ENCODE data around the gene FAM193B.
A peak's percentile ranks its signal among the peaks of the same experiment; 100 is the strongest.

The FAM193B gene

DNA sequence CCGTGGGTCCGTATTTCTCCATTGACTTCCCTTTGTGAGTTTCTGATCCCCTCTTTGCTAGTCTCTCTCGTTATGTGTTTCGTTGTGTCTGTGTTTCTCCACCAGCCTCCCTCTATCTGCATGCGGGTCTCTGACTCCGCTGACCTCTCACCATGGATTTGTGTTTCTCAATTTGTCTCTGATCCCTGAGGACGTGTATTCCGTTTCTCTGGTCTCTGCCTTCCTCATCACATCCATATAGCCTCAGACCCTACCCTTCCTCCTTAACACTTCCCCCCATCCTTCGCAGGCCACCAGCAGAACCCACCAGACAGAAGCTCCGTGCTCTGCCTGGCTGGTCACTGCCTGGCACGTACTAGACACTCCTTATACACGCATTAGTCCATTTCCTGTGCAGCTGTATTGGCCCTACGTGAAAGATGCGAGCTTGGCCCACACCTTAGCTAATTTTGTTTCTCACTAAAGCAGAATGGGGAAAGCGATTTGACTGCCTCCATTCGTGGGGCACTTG, 46.2 kb upstream of the FAM193B start:
- DNase-seq (ENCODE audit: low read depth) = no peak
- no peak for TF ChIP-seq CTCF (IDR thresholded peaks at IDR 0.05; ENCODE audit: control insufficient read depth, extremely low read depth, insufficient read depth)
- H3K4me3 ChIP-seq (ENCODE audit: low read depth, low read length) = peak overlapping the region; percentile 92

DNA sequence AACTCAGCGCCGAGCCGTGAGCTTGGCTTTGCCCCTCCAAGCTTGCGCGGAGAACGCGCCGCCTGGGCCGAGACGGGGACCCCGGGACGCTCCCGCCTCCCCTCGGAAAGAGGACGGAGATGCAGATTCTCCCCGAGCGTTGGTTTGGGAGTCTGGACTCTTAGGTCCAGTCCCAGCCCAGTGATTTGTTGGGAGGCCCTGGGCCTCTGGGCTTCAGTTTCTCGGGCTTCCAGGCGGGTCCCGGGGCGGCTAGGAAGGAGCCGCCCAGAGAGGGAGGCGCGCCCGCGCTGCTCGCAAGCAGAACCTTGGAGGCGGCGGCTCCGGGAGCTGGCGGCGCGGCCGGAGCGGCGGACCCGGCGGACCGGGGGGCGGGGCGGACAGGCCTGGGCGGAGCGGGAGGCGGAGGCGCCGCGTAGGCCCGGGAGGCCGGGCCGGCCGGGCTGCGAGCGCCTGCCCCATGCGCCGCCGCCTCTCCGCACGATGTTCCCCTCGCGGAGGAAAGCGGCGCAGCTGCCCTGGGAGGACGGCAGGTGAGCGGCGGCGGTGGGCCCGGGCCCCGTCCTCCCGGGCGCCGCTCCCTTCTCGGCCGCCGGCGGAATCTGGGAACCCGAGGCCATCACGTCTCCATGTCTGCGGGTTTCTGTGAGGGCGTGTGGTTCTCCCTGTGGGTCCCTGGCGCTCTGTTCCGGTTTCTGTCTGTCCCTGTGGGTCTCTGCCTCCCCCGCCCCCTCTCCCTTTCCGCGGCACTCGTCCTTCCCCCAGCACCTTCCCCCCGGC, 45.6 kb upstream of the FAM193B start, which contains the start of gene B4GALT7:
Gene B4GALT7, plus strand, starts transcription at position 402 of the 777 bp plus-strand sequence. Its CDS starts 79 bp downstream, at position 481.
- 0 out of 2 replicates have a peak, but pooled peaks have one; percentile 2 for TF ChIP-seq CTCF (IDR thresholded peaks at IDR 0.05; ENCODE audit: control insufficient read depth, extremely low read depth, insufficient read depth)
- no peak for DNase-seq (ENCODE audit: low read depth)
- peak within 1 kb of the TSS; percentile 92 for H3K4me3 ChIP-seq (ENCODE audit: low read depth, low read length)

- TF ChIP-seq CTCF (IDR thresholded peaks at IDR 0.05; ENCODE audit: control insufficient read depth, extremely low read depth, insufficient read depth) = no peak
- DNase-seq (ENCODE audit: low read depth) = no peak
- H3K4me3 ChIP-seq (ENCODE audit: low read depth, low read length) = no peak overlapping the region
Measured at GRCh38 chr5:177598477-177598876, 44.1 kb upstream of the FAM193B start.

DNA sequence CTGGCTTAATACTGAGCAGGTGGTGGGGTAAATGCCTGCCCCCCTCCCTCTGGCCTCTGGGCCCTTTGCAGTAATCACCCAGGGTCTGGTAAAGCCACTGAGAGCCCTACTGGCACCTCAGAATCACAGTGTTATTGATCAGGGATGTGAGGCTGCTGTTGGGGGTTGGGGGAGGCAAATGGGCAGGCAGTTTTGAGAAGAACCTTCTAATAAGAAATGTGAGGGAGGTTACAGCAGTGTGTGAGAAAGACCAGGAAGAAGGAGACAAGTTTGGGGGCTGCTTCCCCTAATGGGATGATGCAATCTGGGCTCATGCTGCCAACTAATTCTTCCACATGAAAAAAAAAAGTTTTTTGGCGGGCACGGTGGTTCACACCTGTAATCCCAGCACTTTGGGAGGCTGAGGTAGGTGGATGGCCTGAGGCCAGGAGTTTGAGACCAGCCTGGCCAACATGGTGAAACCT, 42.4 kb upstream of the FAM193B start:
- no peak overlapping the region for H3K4me3 ChIP-seq (ENCODE audit: low read depth, low read length)
- TF ChIP-seq CTCF (IDR thresholded peaks at IDR 0.05; ENCODE audit: control insufficient read depth, extremely low read depth, insufficient read depth) = no peak
- DNase-seq (ENCODE audit: low read depth) = no peak

GRCh38 chr5:177595991-177596774, 41.8 kb upstream of the FAM193B start:
- no peak for TF ChIP-seq CTCF (IDR thresholded peaks at IDR 0.05; ENCODE audit: control insufficient read depth, extremely low read depth, insufficient read depth)
- no peak for DNase-seq (ENCODE audit: low read depth)

GRCh38 chr5:177595026-177595585, 40.7 kb upstream of the FAM193B start:
- DNase-seq (ENCODE audit: low read depth) = no peak
- H3K4me3 ChIP-seq (ENCODE audit: low read depth, low read length) = no peak overlapping the region
- TF ChIP-seq CTCF (IDR thresholded peaks at IDR 0.05; ENCODE audit: control insufficient read depth, extremely low read depth, insufficient read depth) = no peak

More at GRCh38 chr5:177595991-177596774, 41.8 kb upstream of the FAM193B start:
- no peak overlapping the region for H3K4me3 ChIP-seq (ENCODE audit: low read depth, low read length)
